ENCODE data around the gene SPATA6L. TPM values are rescaled to one million over a fixed set of nuclear protein-coding genes. Genes with fewer than 3 reads are reported as not detected.
A peak's percentile ranks its signal among the peaks of the same experiment; 100 is the strongest.

SPATA6L gene
- total and polyA plus RNA-seq, 8 donors = 4.2 to 12.5 (median 7.8) TPM

DNA sequence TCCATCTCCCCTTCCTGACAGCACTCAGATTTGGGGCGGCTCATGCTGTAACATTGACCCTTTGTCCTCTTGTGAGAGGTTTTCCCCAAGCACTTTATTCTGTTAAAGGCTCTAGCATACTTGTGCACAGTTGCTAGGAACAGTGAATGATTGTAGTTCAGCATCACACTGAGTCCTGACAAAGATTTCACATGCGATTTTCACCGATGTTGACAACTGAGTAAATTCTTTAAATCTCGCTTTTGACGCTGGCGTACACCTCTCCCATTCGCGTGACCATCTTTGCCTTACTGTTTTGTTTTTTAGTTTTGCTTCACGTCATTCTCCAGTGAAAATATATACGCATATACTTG is 13.9 kb upstream of the SPATA6L start:
- WGBS, 2 donors = 0 to 1% methylated on average over 10 of the region's 10 CpGs
- Histone ChIP-seq H3K36me3 (peaks cover 0 to 3% (median 0%) of the 10 kb centered on the region in 3 donors), H3K27ac (peak overlapping the region; percentile 91 to 99 (median 96)), H3K9me3 (no peaks in the 10 kb centered on the region), H3K4me1 (peaks cover 12 to 16% (median 12%) of the 10 kb centered on the region in 3 donors), H3K27me3 (no peaks in the 10 kb centered on the region), H3K4me3 (peak overlapping the region; percentile 38 to 81 (median 72))
- DNase-seq (no peak), ATAC-seq (peak in 2 of 4 donors; percentile 7 to 10), FAIRE-seq (no peak)
- intact Hi-C loops (cut with DNase I) = no loop called here
- no peak for TF ChIP-seq CTCF (IDR thresholded peaks at IDR 0.05)

DNA sequence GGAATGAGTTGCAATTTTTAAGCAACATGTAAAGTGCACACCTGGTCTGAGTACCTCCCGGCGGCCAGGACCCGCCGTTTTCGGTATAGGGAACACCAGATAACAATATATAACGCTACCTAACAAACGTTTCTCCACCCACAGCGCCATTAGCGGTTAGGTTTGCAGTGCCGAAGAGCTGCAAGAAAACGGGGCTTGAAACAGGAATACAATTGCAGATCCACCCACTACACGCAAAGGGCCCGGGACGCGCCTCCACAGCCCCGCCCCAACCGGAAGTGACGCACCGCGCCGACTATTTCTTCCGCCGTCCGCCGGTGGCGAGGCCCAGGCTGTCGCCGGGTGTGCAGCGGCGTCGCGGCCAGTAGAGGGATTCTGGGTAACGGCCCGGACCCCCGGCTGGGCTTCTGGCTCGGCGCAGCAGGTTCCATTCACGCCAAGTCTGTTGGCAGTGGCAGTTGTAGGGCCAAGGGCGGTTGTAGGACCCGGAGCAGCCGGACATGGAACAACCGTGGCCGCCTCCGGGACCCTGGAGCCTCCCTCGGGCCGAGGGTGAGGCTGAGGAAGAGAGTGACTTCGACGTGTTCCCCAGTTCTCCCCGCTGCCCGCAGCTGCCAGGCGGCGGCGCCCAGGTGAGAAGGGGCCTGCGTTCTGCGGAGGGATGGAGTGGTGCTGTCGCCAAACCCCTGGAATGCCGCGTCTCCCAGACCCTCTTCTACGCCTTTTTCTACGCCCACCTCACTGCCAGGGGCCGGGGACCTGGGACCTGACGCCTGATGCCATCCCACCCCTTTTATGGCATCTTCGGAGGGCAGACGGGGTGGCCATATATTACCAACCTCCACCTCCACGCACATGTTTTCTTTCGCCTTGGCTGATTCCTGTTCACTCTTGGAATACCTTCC is 13.2 kb upstream of the SPATA6L start, which contains the start of gene CDC37L1:
CDC37L1 (plus strand) TSS at position 302 of the 905 bp plus-strand sequence; CDS start at position 501, 199 bp downstream.
- FAIRE-seq (peak; percentile 79), DNase-seq (peak; percentile 97 to 99 (median 98)), ATAC-seq (peak; percentile 91 to 98 (median 96))
- H3K4me3 ChIP-seq = peak within 1 kb of the TSS; percentile 38 to 81 (median 72)
- peak within 1 kb of the TSS; percentile 91 to 99 (median 96) for H3K27ac ChIP-seq
- 0% methylated on average over 58 to 66 of the region's 66 CpGs for WGBS, 2 donors
- H3K9me3 ChIP-seq = no peaks in the 10 kb centered on the region
- intact Hi-C loops (cut with DNase I) = no loop called here
- H3K27me3 ChIP-seq = no peaks in the 10 kb centered on the region
- peak; percentile 43 to 76 (median 62) for TF ChIP-seq CTCF (IDR thresholded peaks at IDR 0.05)
- H3K4me1 ChIP-seq = peaks cover 12 to 16% (median 12%) of the 10 kb centered on the region in 3 donors
- no peaks in the 10 kb centered on the region for H3K36me3 ChIP-seq

DNA sequence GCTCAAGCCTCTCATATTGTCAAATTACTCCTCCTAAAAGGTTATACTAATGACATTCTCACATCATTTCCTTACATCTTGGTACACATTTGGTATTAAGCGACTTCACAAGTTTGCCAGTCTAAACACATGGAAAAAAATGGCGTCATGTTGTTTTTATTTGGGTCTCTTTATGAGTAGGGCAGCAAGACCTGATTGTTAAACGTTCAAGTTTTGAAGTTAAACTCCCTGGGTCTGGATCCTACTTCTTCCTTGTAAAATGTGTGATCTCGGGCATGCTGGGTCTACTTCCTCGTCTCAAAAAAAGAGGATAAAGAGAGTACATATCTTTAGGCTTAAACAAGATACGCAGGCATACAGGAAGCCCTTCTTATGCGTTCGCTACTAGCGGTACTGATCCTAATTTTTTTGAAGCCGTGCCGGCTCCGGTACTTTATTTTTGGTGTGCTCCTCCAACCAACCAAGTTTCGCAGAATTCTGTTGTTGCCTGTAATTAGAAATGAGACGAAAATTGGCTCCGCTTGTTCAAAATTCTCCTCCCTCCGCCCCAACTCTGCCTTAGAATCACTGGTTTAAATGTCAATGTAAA is 12.5 kb upstream of the SPATA6L start:
- Histone ChIP-seq H3K27ac (peak overlapping the region; percentile 91 to 99 (median 96)), H3K4me1 (peaks cover 12 to 16% (median 12%) of the 10 kb centered on the region in 3 donors), H3K9me3 (no peaks in the 10 kb centered on the region), H3K36me3 (no peaks in the 10 kb centered on the region), H3K4me3 (peak overlapping the region; percentile 38 to 81 (median 72)), H3K27me3 (no peaks in the 10 kb centered on the region)
- FAIRE-seq = peak; percentile 26
- no peak for TF ChIP-seq CTCF (IDR thresholded peaks at IDR 0.05)
- intact Hi-C loops (cut with DNase I) = no loop called here
- peak; percentile 15 to 36 (median 20) for ATAC-seq
- WGBS, 2 donors = 0% methylated on average over 16 of the region's 16 CpGs
- peak in 1 of 6 donors; percentile 38 for DNase-seq

GRCh38 chr9:4677392-4677791 is 11.1 kb upstream of the SPATA6L start:
- intact Hi-C loops (cut with DNase I) = no loop called here

More at GRCh38 chr9:4677392-4677791, 11.1 kb upstream of the SPATA6L start:
- FAIRE-seq (no peak), ATAC-seq (no peak), DNase-seq (no peak)
- peaks cover 12 to 16% (median 12%) of the 10 kb centered on the region in 3 donors for H3K4me1 ChIP-seq
- no peaks in the 10 kb centered on the region for H3K27me3 ChIP-seq
- WGBS, 2 donors = 51 to 87% methylated on average over 3 of the region's 3 CpGs
- no peak overlapping the region for H3K4me3 ChIP-seq
- no peaks in the 10 kb centered on the region for H3K9me3 ChIP-seq
- TF ChIP-seq CTCF (IDR thresholded peaks at IDR 0.05) = no peak
- peak overlapping the region; percentile 6 to 99 (median 63) for H3K27ac ChIP-seq
- no peaks in the 10 kb centered on the region for H3K36me3 ChIP-seq
